ENCODE measurements around the gene HRAS. TPM values are rescaled to one million over a fixed set of nuclear protein-coding genes. Genes with fewer than 3 reads are reported as not detected.

HRAS gene
- total RNA-seq, 1 donor from 2014 or later: 68.3 TPM

GRCh38 chr11:571802-572185, 36.4 kb upstream of the HRAS start:
- Mint-ChIP-seq H3K27ac (ENCODE audit: unreplicated experiment) (no peak overlapping the region), H3K4me3 (ENCODE audit: unreplicated experiment) (no peak overlapping the region), H3K27me3 (ENCODE audit: unreplicated experiment) (peaks cover 3% of the 10 kb centered on the region), H3K36me3 (ENCODE audit: unreplicated experiment) (no peaks in the 10 kb centered on the region), H3K4me1 (ENCODE audit: unreplicated experiment) (peaks cover 12% of the 10 kb centered on the region), H3K9me3 (ENCODE audit: unreplicated experiment) (no peaks in the 10 kb centered on the region)
- no peak for TF ChIP-seq CTCF (IDR thresholded peaks at IDR 0.05)
- no peak for DNase-seq (ENCODE audit: extremely low spot score, unreplicated experiment)

- no peaks in the 10 kb centered on the region for H3K9me3 Mint-ChIP-seq (ENCODE audit: unreplicated experiment)
- no peak overlapping the region for H3K27ac Mint-ChIP-seq (ENCODE audit: unreplicated experiment)
- no peak for TF ChIP-seq CTCF (IDR thresholded peaks at IDR 0.05)
- no peak for DNase-seq (ENCODE audit: extremely low spot score, unreplicated experiment)
- peaks cover 10% of the 10 kb centered on the region for H3K4me1 Mint-ChIP-seq (ENCODE audit: unreplicated experiment)
- no peaks in the 10 kb centered on the region for H3K27me3 Mint-ChIP-seq (ENCODE audit: unreplicated experiment)
- no peaks in the 10 kb centered on the region for H3K36me3 Mint-ChIP-seq (ENCODE audit: unreplicated experiment)
- H3K4me3 Mint-ChIP-seq (ENCODE audit: unreplicated experiment): peak overlapping the region; percentile 65
Measured at GRCh38 chr11:569158-569885, 33.9 kb upstream of the HRAS start.

- DNase-seq (ENCODE audit: extremely low spot score, unreplicated experiment): peak; percentile 98
- no peak overlapping the region for H3K27ac Mint-ChIP-seq (ENCODE audit: unreplicated experiment)
- H3K4me3 Mint-ChIP-seq (ENCODE audit: unreplicated experiment): peak overlapping the region; percentile 65
- no peaks in the 10 kb centered on the region for H3K9me3 Mint-ChIP-seq (ENCODE audit: unreplicated experiment)
- H3K4me1 Mint-ChIP-seq (ENCODE audit: unreplicated experiment): peaks cover 10% of the 10 kb centered on the region
- peaks cover under 1% of the 10 kb centered on the region for H3K36me3 Mint-ChIP-seq (ENCODE audit: unreplicated experiment)
- TF ChIP-seq CTCF (IDR thresholded peaks at IDR 0.05): no peak
- H3K27me3 Mint-ChIP-seq (ENCODE audit: unreplicated experiment): no peaks in the 10 kb centered on the region
Measured at GRCh38 chr11:568306-569157, 33.2 kb upstream of the HRAS start.

- TF ChIP-seq CTCF (IDR thresholded peaks at IDR 0.05): no peak
- peaks cover 11% of the 10 kb centered on the region for H3K4me1 Mint-ChIP-seq (ENCODE audit: unreplicated experiment)
- peak overlapping the region; percentile 75 for H3K4me3 Mint-ChIP-seq (ENCODE audit: unreplicated experiment)
- H3K27me3 Mint-ChIP-seq (ENCODE audit: unreplicated experiment): no peaks in the 10 kb centered on the region
- no peaks in the 10 kb centered on the region for H3K9me3 Mint-ChIP-seq (ENCODE audit: unreplicated experiment)
- peaks cover 1% of the 10 kb centered on the region for H3K36me3 Mint-ChIP-seq (ENCODE audit: unreplicated experiment)
- no peak for DNase-seq (ENCODE audit: extremely low spot score, unreplicated experiment)
- peak overlapping the region; percentile 50 for H3K27ac Mint-ChIP-seq (ENCODE audit: unreplicated experiment)
Measured at GRCh38 chr11:567629-568292, 32.4 kb upstream of the HRAS start.
